ENCODE data around the gene PCA3.

PCA3 gene

DNA sequence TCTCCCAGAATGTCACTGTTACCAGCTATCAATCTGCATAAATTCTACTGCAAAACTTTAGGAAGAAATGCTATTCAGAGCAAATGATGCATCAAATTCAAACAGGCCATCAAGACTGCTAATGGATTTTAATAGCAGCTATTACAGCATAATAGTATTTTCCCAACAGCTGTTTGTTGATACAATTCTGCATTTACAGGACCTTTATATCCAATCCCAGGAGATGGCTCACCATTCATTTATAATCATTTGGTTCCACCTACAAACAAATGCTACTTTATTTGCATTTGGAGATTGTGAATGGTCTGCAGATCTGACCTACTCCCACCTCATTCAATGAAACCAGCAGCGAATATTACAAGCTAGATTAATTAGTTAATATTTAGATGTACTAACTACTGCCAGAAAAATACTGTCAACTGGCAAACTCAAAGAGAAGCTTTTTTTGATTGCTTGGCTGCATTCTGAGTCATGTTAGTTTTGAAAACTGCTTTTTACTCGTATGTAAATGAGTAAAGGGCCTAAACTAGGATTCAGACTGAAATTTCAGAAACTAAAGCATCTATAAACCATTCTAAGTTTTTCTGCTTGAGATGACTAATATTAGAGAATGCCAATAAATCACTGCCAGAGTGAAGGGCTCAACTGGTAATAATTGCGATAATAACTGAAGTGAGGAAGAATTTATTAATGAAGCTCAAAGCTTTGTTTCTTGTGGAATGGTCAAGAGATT is 7.1 kb upstream of the PCA3 start:
- no peak for DNase-seq (ENCODE audit: low read depth)

DNA sequence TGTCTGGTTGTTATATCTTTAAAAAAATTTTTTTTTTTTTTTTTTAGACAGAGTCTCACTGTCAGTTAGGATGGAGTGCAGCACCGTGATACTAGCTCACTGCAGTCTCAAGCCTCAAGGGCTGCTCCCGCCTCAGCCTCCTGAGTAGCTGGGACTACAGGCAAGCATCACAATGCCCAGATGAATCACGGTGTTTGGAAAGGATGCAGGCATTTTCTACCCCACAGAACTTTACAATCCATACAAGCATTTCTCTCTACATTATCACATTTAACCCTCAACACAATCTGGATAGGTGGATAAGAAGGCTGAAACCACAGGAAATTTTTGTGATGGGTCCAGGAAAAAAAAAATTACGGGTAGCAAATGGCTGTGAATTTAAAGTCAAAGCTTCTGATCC is 5.8 kb upstream of the PCA3 start:
- no peak for DNase-seq (ENCODE audit: low read depth)

DNA sequence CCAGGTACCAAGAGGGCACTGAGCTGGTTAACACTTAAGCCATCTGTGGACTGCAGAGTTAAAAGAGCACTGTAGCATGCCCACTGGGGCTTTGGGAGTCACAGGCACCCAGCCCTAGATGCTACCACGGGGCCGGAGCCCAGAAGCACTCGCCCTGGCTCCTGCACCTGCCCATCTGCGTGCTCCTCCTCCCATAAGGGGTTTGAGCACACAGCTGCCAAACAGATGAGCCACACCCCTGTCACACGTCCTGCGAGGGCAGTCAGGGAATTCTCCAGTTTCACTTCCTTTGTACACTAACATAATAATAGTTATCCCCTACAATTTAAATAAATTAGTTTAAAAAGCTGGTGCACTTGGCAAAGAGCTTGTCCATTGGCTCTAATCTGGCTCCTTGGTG is 4.5 kb upstream of the PCA3 start:
- no peak for DNase-seq (ENCODE audit: low read depth)

DNA sequence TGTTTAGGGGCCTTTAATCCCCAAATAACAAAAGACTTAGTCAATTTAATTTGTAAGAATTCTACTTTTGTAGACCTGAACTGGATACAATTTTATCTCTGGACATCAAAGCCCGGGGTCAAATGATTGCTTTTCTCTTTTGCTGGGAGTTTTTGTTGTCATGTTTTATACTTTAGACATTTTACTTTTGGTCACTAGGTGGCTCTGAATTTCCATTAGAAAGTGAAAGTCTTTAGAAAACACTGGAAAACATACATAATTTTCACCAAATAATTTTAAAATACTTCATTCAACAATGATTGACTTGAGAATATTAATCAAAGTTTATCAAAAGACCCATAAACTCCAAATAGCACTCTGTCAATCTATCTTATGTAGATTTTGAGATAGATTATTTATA is 2.8 kb upstream of the PCA3 start:
- DNase-seq (ENCODE audit: low read depth) = peak; percentile 11

DNA sequence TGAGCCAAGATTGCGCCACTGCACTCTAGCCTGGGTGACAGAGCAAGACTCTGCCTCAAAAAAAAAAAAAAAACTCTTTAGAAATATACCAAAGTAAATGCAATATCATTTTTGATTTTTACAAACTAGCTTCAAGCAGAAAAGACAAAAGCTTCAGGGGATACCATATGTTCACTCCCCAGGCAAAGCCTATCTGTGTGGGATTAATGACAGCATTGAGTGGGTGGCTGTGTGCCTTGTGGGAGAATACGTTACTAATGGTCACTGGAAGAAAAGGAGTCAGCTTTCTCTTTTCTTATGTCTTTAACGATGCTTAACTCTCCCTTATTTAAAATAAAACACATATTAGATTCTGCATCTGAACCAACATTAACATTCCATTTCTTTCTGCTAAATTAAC is 1.9 kb downstream of the PCA3 start:
- DNase-seq (ENCODE audit: low read depth) = no peak

DNA sequence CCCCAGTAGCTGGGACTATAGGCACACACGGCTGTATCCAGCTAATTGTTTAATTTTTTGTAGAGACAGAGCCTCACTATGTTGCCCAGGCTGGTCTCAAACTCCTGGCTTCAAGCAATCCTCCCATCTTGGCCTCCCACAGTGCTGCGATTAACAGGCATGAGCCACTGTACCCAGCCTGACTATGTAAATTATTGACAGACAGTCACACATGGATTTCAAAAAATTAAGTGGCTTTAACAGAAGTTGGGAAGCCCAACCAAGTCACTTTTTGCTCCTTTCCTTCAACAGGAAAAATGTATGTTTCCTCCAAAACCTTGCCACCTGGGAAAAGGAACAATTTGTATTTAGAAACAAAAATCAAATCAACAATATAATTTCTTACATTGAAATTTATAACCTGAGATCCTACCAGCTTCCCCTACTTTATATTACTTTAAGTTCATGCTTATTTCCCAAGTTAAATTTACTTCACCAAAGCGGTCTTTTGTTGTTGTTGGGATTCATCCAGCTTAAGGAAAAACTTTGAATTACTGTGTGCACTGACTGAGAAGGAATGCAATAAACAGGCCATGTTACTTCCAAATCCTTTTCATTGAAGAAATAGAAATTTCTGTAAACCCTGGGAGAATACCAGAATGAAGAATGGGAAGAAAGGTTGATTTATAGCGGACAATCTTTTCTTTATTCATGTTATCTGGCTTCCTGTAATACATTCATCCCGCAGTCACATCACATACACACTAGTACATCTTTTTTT is 8.6 kb downstream of the PCA3 start:
- peak; percentile 11 for DNase-seq (ENCODE audit: low read depth)

DNA sequence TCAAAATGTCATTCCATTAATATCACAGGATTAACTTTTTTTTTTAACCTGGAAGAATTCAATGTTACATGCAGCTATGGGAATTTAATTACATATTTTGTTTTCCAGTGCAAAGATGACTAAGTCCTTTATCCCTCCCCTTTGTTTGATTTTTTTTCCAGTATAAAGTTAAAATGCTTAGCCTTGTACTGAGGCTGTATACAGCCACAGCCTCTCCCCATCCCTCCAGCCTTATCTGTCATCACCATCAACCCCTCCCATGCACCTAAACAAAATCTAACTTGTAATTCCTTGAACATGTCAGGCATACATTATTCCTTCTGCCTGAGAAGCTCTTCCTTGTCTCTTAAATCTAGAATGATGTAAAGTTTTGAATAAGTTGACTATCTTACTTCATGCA is 20.6 kb downstream of the PCA3 start:
- no peak for DNase-seq (ENCODE audit: low read depth)

DNA sequence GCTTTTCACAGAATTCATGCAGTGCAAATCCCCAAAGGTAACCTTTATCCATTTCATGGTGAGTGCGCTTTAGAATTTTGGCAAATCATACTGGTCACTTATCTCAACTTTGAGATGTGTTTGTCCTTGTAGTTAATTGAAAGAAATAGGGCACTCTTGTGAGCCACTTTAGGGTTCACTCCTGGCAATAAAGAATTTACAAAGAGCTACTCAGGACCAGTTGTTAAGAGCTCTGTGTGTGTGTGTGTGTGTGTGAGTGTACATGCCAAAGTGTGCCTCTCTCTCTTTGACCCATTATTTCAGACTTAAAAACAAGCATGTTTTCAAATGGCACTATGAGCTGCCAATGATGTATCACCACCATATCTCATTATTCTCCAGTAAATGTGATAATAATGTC is 21.3 kb downstream of the PCA3 start:
- DNase-seq (ENCODE audit: low read depth) = no peak

DNA sequence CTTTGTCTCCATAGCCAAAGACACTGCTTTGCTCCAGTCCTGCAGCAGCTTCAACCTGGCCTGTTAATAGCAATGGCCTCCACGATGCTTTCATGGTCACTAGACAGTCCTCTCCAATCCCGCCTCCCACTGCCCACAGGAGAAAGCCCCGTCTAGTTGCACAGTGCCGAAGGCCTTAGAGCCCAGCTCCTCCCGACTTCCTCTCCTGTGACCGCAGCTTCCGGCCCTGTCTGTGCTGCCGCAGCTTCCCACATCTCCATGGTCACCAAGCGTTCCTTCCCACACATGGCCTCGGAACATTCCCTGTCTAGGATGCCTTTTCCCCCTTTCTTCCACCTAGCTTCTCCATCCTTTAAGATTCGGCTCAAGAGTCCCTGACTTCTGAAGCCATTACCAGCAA is 23.4 kb downstream of the PCA3 start:
- DNase-seq (ENCODE audit: low read depth) = no peak

DNA sequence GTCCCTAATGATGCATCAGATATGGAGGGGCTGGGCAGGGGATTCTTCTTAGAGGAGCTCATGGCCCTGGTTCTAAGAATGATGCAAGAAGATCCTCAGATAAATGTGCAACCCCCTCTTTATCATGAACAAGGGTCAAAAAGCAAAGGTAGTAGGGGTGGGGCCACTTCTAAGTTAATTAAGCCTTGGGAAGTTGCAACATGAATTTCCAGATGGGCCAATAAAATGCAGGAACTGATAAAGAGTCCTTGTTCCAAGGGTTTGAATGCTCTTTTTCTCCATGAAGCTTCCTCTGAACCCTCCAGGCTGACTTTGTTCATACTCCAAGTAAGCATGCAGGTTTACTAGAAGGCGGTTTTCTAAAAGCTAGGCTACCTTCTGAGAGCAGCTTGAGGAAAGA is 25.6 kb downstream of the PCA3 start:
- no peak for DNase-seq (ENCODE audit: low read depth)

DNA sequence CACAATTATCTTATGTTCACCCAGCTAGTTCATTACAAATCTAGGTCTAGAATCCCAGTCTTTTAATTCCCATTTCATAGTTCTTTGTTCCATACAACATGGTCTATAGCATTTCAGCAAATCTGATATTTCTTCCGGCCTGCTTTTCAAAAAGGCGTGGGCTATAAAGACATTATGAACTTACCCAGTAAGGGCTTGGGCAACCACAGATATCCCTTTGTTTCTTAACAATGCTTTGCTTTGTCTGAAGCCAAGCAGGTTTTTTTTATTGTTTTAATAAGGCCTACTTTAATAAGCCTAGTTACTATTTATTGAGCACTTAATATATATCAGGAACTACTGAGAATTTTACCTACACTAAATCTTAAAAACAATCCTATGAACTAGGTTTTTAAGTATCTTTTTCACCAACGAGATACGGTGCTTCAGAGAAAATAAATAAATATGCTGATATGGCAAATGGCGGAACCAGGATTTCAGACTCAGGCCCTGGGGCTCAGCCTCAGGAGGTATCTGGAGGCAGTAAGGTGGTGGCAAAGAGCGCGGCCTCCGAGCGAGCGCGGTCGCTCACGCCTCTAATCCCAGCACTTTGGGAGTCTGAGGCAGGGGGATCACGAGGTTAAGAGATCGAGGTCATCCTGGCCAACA is 29.7 kb downstream of the PCA3 start:
- DNase-seq (ENCODE audit: low read depth) = no peak

DNA sequence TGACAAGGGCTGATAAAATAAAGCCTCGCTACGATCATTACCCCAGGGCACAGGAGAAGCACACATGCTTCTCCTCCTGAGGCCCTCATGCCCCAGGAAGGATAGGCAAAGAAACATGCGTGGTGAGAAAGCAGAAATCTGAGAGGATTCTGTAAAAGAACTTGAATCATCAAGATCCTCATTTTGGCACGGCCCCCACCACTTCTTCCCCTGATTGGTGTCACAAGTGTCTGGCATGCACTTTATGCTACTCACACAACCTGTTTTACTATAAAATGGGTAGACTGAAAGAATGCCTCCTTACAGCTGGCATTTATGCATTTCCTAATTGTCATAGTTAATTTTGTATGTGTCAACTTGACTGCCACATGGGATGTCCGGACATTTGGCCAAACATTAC is 32.1 kb downstream of the PCA3 start:
- no peak for DNase-seq (ENCODE audit: low read depth)

DNA sequence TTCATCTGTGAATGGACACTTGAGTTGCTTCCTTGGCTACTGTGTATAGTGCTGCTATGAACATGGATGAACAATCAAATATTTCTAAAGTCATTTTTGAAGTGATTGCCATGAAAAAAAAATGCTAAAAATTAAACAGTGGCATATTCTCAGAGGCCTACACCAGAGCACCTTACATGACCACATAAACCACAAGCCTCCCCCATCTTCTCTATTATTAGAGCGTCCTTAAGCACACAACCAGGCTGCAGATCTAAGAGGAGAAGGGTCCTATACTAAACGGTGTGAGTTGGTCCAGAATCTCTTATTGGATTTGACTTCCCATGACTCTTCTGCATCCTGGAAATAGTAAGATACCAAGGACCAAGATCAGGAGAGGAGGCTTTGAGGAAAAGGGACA is 34.3 kb downstream of the PCA3 start:
- DNase-seq (ENCODE audit: low read depth) = no peak

DNA sequence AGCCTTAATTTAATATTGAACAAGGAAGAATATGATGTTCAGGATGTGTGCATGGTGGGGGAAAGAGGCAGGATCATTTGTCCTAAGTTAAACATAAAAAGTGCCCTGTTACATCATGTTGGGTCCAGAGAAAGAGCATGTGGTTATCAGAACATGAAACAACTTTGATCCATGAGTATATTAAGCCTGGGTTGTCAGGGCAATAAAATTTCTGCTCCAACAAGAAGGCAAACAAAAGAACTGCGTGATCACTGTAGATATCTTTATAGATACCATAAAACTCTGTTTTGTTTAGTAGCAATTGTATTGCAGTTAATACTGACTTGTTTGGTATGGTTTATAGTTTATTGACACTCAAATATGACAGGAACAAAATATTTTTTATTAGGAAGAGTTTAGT is 35.2 kb downstream of the PCA3 start:
- no peak for DNase-seq (ENCODE audit: low read depth)

DNA sequence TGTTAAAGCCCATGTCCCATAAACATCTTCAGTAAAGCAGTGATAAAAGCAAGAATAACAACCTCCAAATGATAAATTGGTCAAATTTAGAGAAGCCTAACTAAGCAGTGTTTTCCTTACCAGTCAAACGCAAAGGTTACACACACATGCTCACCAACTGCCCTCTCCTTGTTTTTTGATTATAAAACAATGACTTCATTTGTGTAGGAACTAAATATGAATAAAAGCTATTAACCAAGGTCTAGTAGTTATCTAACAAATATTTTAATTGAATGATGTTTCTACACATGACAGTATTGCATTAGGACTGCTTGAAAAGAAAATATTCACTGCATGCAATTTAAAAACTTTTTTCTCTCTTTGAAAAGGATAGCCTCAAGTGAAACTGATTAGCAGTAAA is 36.7 kb downstream of the PCA3 start:
- DNase-seq (ENCODE audit: low read depth) = no peak

DNA sequence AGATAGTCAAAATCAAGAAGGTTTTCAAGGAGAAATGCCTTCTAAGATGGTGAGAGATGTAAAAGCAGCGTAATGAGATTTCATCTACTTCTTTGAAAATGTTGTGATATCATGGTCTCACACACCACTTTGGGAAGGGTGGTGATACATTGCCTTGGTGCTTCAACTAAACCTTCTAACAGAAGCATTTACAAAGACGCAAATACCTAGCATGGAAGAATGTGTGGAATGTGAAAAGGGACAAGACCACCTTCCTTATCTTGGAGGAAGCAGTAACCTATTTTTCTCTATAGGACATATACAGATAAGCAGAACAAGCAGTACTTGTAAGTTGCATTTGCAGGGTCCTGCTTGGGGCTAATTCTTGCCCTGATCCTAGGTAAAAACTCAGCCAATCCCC is 38.8 kb downstream of the PCA3 start:
- DNase-seq (ENCODE audit: low read depth) = no peak

DNA sequence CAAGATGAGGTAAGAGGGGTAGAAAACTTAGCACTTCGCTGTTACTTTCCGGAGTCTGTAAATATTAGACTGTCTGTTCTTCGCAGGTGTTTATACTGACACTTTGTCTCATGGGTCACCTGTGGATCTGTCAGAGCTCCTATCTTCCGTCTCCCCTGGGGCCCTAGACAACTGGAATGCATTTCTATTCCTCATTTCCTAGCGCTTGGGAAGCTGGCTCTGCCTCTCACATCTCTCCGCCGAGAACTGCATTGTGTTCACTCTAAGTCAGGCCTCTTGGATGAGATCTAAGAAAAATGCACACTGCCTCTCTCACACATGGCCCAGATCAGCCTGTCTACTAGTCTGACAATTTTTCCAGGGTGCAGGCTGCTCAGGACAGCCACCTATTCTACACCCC is 39.5 kb downstream of the PCA3 start:
- DNase-seq (ENCODE audit: low read depth) = no peak

DNA sequence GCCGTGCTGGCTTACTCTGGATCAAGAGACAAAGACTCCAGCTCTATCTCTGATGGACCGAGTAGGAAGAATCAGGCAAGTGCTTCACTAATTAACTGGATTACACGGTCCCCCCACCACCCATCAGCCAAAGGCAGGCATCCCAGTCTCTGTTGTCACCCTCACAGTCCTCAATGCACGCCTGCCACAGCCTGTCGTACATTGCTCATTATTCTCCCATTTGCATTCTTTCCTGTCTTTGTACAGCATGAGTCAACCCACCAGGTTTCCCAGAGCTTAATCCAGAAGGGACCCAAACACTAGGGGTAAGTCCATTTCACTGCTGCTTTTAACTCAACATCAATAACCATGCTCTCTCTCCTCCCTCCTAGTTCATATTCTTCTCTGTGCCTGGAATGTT is 44.4 kb downstream of the PCA3 start:
- DNase-seq (ENCODE audit: low read depth) = no peak

DNA sequence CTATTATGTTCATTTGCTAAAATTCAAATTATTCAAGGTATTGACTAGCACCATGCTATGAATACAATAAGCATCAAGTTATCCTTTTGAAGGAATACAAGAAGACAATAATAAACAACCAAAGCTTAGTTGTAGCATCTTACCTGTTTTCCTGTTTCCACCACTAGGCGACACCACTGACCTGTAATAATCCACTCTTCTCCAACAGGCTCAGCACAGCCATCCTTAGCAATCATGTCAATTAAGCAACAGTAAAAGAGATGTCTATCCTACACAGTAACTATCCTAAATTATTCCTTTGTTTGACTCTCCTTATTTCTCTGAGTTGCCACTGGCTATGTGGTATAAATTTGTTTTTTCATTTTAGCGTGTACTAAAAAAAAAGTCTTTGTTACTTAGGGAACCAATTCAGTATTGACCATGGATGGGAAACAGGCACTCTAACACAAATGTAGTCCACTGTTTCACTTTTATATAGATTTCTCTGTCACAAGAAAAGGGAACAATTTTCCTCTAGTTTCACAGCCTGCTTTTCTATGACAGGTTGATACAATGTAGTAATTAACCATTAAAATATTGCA is 46.2 kb downstream of the PCA3 start:
- peak; percentile 68 for DNase-seq (ENCODE audit: low read depth)

DNA sequence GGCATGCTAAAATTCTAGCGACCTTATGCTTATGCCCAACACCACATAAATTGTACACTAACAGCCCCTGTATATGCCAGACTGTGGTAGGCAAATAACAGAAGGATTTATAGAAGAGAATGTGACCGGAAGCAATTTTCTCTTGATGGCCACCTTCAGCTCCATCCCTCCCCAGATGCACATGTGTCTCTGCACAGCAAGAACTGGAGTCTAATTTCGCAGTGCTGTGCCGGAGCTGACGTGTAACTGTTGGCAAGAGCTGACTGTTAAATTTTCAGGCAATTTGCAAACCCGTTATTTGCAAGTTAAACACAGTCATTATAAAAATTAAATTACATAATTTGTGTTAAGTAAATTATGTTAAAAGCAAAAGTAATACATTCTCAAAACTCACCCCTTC is 48.4 kb downstream of the PCA3 start:
- no peak for DNase-seq (ENCODE audit: low read depth)

DNA sequence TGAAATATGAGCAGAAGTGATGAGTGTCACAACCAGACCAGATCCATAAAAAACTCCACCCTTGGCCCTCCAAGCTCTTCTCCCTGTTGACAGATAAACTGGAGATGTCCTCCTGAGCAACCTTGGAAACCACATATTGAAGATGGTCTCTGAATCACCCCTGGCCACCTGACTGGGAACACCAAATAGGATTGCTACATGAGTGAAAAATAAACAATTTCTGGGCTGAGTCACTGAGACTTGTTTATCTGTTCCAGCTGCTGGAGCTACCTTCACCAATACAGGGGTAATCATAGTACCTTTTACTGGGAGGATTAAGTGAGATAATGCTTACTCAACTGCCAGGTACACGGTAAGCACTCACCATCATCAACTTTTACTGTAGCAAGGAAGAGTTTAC is 53.3 kb downstream of the PCA3 start:
- peak; percentile 62 for DNase-seq (ENCODE audit: low read depth)

DNA sequence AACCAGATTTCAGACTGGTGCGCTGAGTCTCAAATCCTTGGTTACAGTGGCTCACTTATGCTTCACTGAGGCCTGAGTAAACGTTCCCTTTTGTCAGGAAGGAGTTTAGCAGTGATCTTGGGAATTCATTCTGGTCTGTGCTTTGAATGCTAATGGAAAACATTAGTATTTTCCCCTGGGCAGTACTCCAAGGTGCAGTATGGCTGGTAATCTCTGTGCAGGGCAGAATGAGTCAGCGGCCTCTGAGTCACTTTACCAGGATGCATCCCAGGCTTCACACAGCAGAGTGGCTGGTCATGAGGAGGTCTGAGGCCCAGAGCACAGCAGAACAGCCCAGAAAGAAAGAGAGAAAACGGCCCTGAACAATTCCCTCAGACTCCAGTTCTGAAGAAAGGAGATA is 54.0 kb downstream of the PCA3 start:
- peak; percentile 99 for DNase-seq (ENCODE audit: low read depth)

DNA sequence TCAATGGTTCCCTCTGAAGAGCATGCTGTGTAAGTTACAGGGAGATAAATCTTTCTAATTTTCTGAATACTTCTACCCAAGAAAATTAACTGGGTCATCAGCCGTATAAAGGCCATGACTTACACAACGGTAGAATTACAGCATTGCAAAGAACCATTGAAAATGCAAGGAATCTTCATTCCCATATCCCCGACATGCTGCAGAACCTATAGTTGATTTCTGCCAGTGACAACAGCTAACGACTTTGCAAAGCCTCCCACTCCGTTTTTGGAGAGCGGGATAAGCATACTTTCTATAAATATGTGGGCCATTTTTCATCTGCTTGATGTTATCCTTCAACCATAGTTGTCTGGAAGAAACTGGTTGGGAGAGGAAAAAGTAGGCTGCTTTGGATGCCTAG is 56.2 kb downstream of the PCA3 start:
- no peak for DNase-seq (ENCODE audit: low read depth)

Measured in EH (cell line).